ENCODE data around the gene SLC9C1. TPM values are rescaled to one million over a fixed set of nuclear protein-coding genes. Genes with fewer than 3 reads are reported as not detected.

The SLC9C1 gene
- polyA plus RNA-seq, 1 experiment: not detected

DNA sequence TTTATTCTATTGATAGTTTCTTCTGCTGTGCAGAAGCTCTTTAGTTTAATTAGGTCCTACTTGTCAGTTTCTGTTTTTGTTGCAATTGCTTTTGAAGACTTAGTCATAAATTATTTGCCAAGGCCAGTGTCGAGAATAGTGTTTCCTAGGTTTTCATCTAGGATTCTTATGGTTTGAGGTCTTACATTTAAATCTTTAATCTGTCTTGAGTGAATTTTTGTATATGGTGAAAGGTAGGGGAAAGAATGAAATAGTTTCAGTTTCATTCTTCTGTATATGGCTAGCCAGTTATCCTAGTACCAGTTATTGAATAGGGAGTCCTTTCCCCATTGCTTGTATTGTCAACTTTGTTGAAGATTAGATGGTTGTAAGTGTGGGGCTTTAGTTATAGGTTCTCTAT lies 150.3 kb downstream of the SLC9C1 start:
- TF ChIP-seq, protein P1, sequence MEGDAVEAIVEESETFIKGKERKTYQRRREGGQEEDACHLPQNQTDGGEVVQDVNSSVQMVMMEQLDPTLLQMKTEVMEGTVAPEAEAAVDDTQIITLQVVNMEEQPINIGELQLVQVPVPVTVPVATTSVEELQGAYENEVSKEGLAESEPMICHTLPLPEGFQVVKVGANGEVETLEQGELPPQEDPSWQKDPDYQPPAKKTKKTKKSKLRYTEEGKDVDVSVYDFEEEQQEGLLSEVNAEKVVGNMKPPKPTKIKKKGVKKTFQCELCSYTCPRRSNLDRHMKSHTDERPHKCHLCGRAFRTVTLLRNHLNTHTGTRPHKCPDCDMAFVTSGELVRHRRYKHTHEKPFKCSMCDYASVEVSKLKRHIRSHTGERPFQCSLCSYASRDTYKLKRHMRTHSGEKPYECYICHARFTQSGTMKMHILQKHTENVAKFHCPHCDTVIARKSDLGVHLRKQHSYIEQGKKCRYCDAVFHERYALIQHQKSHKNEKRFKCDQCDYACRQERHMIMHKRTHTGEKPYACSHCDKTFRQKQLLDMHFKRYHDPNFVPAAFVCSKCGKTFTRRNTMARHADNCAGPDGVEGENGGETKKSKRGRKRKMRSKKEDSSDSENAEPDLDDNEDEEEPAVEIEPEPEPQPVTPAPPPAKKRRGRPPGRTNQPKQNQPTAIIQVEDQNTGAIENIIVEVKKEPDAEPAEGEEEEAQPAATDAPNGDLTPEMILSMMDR (IDR thresholded peaks at IDR 0.05; ENCODE audit: insufficient read depth, low read depth, low read length): no peak
- Histone ChIP-seq H3K27me3 (ENCODE audit: control insufficient read depth, insufficient read depth, low read length) (no peaks in the 10 kb centered on the region; the same call in 1 of the 2 replicates), H3K4me3 (ENCODE audit: low read depth, low read length) (no peak overlapping the region), H3K36me3 (ENCODE audit: control insufficient read depth, insufficient read depth, low read length) (no peaks in the 10 kb centered on the region)
- ChIA-PET CTCF (no interaction called here), POLR2A (no interaction called here)
- no peak for DNase-seq (ENCODE audit: low read depth)

DNA sequence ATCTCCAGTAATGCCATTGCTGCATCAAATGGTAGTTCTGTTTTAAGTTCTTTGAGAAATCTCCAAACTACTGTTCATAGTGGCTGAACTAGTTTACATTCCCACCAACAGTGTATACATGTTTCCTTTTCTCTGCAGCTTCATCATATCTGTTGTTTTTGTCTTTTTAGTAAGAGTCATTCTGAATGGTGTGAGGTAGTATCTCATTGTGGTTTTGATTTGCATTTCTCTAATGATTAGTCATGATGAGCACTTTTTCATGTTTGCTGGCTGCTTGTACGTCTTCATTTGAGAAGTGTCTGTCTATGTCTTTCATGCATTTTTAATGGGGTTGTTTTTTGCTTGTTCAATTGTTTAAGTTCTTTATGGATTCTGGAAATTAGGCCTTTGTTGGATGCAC lies 150.8 kb downstream of the SLC9C1 start:
- CTCF ChIA-PET: no interaction called here
- TF ChIP-seq, protein P1 (IDR thresholded peaks at IDR 0.05; ENCODE audit: insufficient read depth, low read depth, low read length): no peak
- POLR2A ChIA-PET: no interaction called here
- H3K27me3 ChIP-seq (ENCODE audit: control insufficient read depth, insufficient read depth, low read length): no peaks in the 10 kb centered on the region; the same call in 1 of the 2 replicates
- H3K4me3 ChIP-seq (ENCODE audit: low read depth, low read length): no peak overlapping the region
- DNase-seq (ENCODE audit: low read depth): no peak
- no peaks in the 10 kb centered on the region for H3K36me3 ChIP-seq (ENCODE audit: control insufficient read depth, insufficient read depth, low read length)

DNA sequence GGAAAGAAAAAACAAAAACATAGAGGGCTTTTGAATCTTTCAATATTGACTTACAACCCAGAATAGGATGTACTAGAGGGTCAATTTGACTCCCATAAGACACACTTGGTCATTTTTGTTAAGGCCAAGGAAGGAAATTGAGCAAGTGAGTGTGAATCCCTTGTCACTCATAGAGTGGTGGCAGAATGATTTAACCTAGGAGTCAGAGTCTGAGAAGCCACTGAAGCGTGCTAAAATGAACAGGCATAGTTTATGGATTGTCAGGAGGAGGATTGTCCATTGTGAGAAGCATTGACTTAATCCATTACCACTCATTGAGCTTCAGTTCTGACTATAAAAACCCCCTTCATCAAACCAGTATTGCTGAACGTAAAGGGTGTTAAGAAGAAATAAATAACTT lies 152.7 kb downstream of the SLC9C1 start:
- CTCF ChIA-PET: no interaction called here

DNA sequence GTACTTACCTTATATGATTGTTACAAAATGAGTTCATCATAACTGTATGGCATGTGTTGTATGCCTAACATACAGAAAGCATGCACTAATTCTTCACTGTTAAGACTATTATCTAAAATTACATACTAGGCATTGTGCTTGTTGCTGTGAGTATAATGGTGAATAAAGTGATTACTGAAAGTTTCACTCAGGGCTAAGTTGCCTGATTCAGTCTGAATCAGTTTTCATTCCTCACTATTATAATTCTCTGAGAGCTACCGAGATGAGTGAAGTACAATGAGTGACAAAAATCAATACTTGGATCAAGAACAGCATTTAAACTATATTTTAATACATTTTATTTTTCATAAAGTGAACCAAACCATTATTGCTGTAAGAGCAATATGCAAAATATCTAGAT lies 153.4 kb downstream of the SLC9C1 start:
- Histone ChIP-seq H3K36me3 (ENCODE audit: control insufficient read depth, insufficient read depth, low read length) (no peaks in the 10 kb centered on the region), H3K4me3 (ENCODE audit: low read depth, low read length) (no peak overlapping the region), H3K27me3 (ENCODE audit: control insufficient read depth, insufficient read depth, low read length) (no peaks in the 10 kb centered on the region; the same call in 1 of the 2 replicates)
- ChIA-PET CTCF (no interaction called here), POLR2A (no interaction called here)
- DNase-seq (ENCODE audit: low read depth): no peak
- TF ChIP-seq, protein P1 (IDR thresholded peaks at IDR 0.05; ENCODE audit: insufficient read depth, low read depth, low read length): no peak

More for the DNA sequence above, 152.7 kb downstream of the SLC9C1 start:
- Histone ChIP-seq H3K27me3 (ENCODE audit: control insufficient read depth, insufficient read depth, low read length) (no peaks in the 10 kb centered on the region; the same call in 1 of the 2 replicates), H3K4me3 (ENCODE audit: low read depth, low read length) (no peak overlapping the region), H3K36me3 (ENCODE audit: control insufficient read depth, insufficient read depth, low read length) (no peaks in the 10 kb centered on the region)
- DNase-seq (ENCODE audit: low read depth): no peak
- TF ChIP-seq, protein P1 (IDR thresholded peaks at IDR 0.05; ENCODE audit: insufficient read depth, low read depth, low read length): no peak
- POLR2A ChIA-PET: no interaction called here

DNA sequence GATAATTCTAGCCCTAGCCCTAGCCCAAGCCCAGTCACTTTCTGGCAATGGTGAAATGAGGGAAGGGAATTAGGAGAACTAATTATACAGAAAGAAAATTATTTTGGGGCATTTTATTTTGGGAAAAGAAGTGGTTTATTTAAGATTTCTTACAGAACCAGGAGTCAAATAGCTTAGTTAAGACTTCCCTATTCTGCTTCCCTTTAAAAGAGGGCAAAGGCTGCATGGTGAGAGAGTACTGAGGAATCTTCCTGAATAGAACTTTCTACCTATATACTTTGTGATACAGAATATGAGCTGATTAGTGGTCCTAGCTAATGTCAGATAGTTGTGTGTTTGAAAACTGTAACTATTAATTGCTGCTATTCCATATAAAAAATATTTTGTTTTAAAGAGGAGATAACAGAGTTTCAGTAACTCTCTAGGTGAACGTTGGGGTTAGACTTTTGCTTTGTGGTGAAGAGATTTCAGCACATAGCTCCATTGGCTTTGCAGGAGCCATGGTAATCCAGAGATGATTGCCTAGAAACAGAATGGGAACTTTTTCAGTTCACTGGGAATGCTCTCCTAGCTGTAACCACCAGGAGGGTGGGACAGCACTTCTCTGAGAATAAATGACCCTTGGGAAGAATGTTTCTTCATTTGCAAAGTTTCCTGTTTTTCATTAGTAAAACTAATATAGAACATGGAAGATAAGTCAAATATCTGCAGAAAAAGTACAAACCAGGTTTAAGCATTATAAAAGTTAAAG lies 155.6 kb downstream of the SLC9C1 start:
- DNase-seq (ENCODE audit: low read depth): no peak
- POLR2A ChIA-PET: no interaction called here
- TF ChIP-seq, protein P1 (IDR thresholded peaks at IDR 0.05; ENCODE audit: insufficient read depth, low read depth, low read length): no peak
- H3K27me3 ChIP-seq (ENCODE audit: control insufficient read depth, insufficient read depth, low read length): no peaks in the 10 kb centered on the region; the same call in 1 of the 2 replicates
- no peaks in the 10 kb centered on the region for H3K36me3 ChIP-seq (ENCODE audit: control insufficient read depth, insufficient read depth, low read length)
- CTCF ChIA-PET: interaction anchor here (1.1 to 2.4 kb wide), 5 partner anchors 9 to 27 kb away, joined by 3 to 8 read pairs (median 4); no protein-coding TSS in a partner anchor
- H3K4me3 ChIP-seq (ENCODE audit: low read depth, low read length): no peak overlapping the region

All from BJ (cell line).